B cell (primary cell): ENCODE results near the gene NEGR1.

Source experiments
- EZH2 ChIP-seq: IDR thresholded peaks from 2 replicates; pipeline ENCODE4 v1.6.1; 2012; ENCODE audit warnings: borderline replicate concordance, low read depth, mild to moderate bottlenecking, moderate library complexity, low read length; ENCODE audit not compliant: insufficient read depth, poor library complexity, severe bottlenecking
- TF ChIP-seq, protein P1 (sequence below): fragments of 200-600 bp; IDR thresholded peaks from one replicate; pipeline ENCODE4 v1.8.0; 2022; ENCODE audit warnings: antibody characterized with exemption, mild to moderate bottlenecking

DNA sequence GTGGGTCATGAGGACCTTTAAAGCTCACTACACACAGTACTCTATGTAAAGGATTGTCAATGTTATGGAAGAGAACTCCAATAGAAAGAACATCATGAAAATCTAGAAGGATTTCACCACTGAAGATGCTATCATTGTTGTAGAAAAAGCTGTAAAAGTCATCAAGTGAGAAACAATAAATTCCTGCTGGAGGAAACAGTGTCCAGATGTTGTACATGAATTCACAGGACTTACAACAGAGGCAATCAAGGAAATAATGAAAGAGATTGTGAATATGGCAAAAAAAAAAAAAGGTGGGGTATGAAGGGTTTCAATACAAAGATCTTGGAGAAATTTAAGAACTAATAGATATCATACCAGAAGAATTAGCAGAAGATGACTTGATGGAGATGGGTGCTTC, 846.4 kb downstream of the NEGR1 start:
- TF ChIP-seq, protein P1, sequence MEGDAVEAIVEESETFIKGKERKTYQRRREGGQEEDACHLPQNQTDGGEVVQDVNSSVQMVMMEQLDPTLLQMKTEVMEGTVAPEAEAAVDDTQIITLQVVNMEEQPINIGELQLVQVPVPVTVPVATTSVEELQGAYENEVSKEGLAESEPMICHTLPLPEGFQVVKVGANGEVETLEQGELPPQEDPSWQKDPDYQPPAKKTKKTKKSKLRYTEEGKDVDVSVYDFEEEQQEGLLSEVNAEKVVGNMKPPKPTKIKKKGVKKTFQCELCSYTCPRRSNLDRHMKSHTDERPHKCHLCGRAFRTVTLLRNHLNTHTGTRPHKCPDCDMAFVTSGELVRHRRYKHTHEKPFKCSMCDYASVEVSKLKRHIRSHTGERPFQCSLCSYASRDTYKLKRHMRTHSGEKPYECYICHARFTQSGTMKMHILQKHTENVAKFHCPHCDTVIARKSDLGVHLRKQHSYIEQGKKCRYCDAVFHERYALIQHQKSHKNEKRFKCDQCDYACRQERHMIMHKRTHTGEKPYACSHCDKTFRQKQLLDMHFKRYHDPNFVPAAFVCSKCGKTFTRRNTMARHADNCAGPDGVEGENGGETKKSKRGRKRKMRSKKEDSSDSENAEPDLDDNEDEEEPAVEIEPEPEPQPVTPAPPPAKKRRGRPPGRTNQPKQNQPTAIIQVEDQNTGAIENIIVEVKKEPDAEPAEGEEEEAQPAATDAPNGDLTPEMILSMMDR: no peak
- TF ChIP-seq EZH2: no peak
